Psoas muscle (tissue), 8 donors: ENCODE data around the gene NTNG1. TPM values are rescaled to one million over a fixed set of nuclear protein-coding genes. Genes with fewer than 3 reads are reported as not detected.

Experiments used
- ATAC-seq, 4 donors: fragments of 200-7000 bp; cut with Tn5 transposase; one replicate each; pipeline ENCODE4 v1.9.1; 2020; ENCODE audit warnings: moderate library complexity in 3 of 4, mild to moderate bottlenecking in 2 of 4
- DNase-seq, 2 donors: peaks; one replicate each; pipeline ENCODE4 v3.0.0-alpha.2; 2020
- H3K27ac ChIP-seq: fragments of 200-600 bp; one replicate; pipeline ENCODE4 v1.8.0; 2022
- H3K27me3 ChIP-seq, 3 donors: fragments of 200-600 bp in 1 of 3; one replicate each; pipeline versions ENCODE4 v1.6.1 to v1.8.0; 2013 to 2022; ENCODE audit warnings: low read length in 2 of 3, mild to moderate bottlenecking in 2 of 3, moderate library complexity in 1 of 3; ENCODE audit not compliant: insufficient read depth in 3 of 3
- H3K36me3 ChIP-seq, 2 donors: fragments of 200-600 bp in 1 of 2; one replicate each; pipeline versions ENCODE4 v1.6.1 to v1.8.0; 2013 to 2022; ENCODE audit warnings: low read depth in 1 of 2, mild to moderate bottlenecking in 1 of 2, moderate library complexity in 1 of 2; ENCODE audit not compliant: insufficient read depth in 1 of 2
- H3K4me1 ChIP-seq: fragments of 200-600 bp; one replicate; pipeline ENCODE4 v1.8.0; 2022
- H3K4me3 ChIP-seq: fragments of 200-600 bp; one replicate; pipeline ENCODE4 v1.8.0; 2022; ENCODE audit warnings: mild to moderate bottlenecking
- H3K9me3 ChIP-seq: fragments of 200-600 bp; one replicate; pipeline ENCODE4 v1.8.0; 2022
- CTCF ChIP-seq: fragments of 200-600 bp; IDR thresholded peaks from one replicate; pipeline ENCODE4 v1.8.0; 2022; ENCODE audit warnings: antibody characterized with exemption
- WGBS, 3 donors: extraction: QIAGEN DNeasy Blood & Tissue Kit; methylation state at CpG; one replicate each; pipeline versions ENCODE4 v1.1.6 to v1.1.7; 2013; 5-methylcytosine and 5-hydroxymethylcytosine counted together
- intact Hi-C, 2 donors: fragments of 100-400 bp; cut with DNase I; formaldehyde crosslinking; loops; one replicate each; pipeline versions ENCODE4 v1.11.0 to v1.14.2; 2022
- polyA plus RNA-seq, 3 donors: library from polyadenylated mRNA; stranded (reverse); fragments of 200-250 nt; gene quantifications; one replicate each; pipeline ENCODE4 v1.2.3, GENCODE V29; 2013
- total RNA-seq, 4 donors: library from RNA; stranded (reverse); fragmentation: NEBNext Ultra II Directional in 2 of 4; extraction: Animal tissue kit (Norgen Biotek cat#: 25700) in 2 of 4; gene quantifications; one replicate each; pipeline versions ENCODE4 v1.2.1 to v1.2.4, GENCODE V29; 2021 to 2023
- donor health status: healthy with polysubstance abuse.
- donor health status: DM: no; HTN: no; CAD: no; lungs with moderate emphysema.
- donor health status: Bipolar disorder and iron deficiency.
- donor health status: healthy.
- donor health status: DM: yes; HTN: yes; CAD: no.
- donor health status: DM: no; HTN: no; CAD: no.
- donor health status: DM: no; HTN: no; CAD: no.
- donor health status: DM: yes; HTN: yes; CAD: no.

NTNG1 gene
- total and polyA plus RNA-seq, 7 donors: 0.01 to 0.34 (median 0.27) TPM; not detected in 4

GRCh38 chr1:107415241-107415640, 274.4 kb downstream of the NTNG1 start:
- WGBS, 3 donors: 83 to 88% (median 86%) methylated on average over 4 of the region's 4 CpGs
- H3K36me3 ChIP-seq: no peaks in the 10 kb centered on the region
- ATAC-seq (no peak), DNase-seq (no peak)
- no peak overlapping the region for H3K27ac ChIP-seq
- no peak overlapping the region for H3K4me3 ChIP-seq
- no peak for TF ChIP-seq CTCF
- H3K27me3 ChIP-seq: no peaks in the 10 kb centered on the region
- H3K9me3 ChIP-seq: no peaks in the 10 kb centered on the region
- no peaks in the 10 kb centered on the region for H3K4me1 ChIP-seq
- intact Hi-C loops: no loop called here

GRCh38 chr1:107419003-107419402, 278.2 kb downstream of the NTNG1 start:
- no peak for ATAC-seq
- WGBS, 3 donors: 80 to 87% (median 85%) methylated on average over 2 of the region's 2 CpGs
- H3K36me3 ChIP-seq: no peaks in the 10 kb centered on the region

GRCh38 chr1:107422901-107423300, 282.1 kb downstream of the NTNG1 start:
- DNase-seq (no peak), ATAC-seq (no peak)
- no peak overlapping the region for H3K27ac ChIP-seq
- no peak for TF ChIP-seq CTCF
- no peaks in the 10 kb centered on the region for H3K4me1 ChIP-seq
- WGBS, 3 donors: 48 to 59% (median 58%) methylated on average over 1 of the region's 1 CpG
- intact Hi-C loops: loop anchor here in 1 of 2 donors (10.0 kb wide), 1 partner anchor 72 kb away; no protein-coding TSS in a partner anchor
- H3K27me3 ChIP-seq: no peaks in the 10 kb centered on the region
- H3K36me3 ChIP-seq: no peaks in the 10 kb centered on the region
- H3K9me3 ChIP-seq: no peaks in the 10 kb centered on the region
- H3K4me3 ChIP-seq: no peak overlapping the region

More at GRCh38 chr1:107419003-107419402, 278.2 kb downstream of the NTNG1 start:
- H3K27me3 ChIP-seq: no peaks in the 10 kb centered on the region
- DNase-seq: no peak
- intact Hi-C loops: no loop called here
- H3K4me3 ChIP-seq: no peak overlapping the region
- H3K27ac ChIP-seq: no peak overlapping the region
- H3K4me1 ChIP-seq: no peaks in the 10 kb centered on the region
- TF ChIP-seq CTCF: no peak
- no peaks in the 10 kb centered on the region for H3K9me3 ChIP-seq

- no peaks in the 10 kb centered on the region for H3K4me1 ChIP-seq
- intact Hi-C loops: loop anchor here in 1 of 2 donors (2.0 kb wide), 1 partner anchor 98 kb away; no protein-coding TSS in a partner anchor
- H3K27me3 ChIP-seq: no peaks in the 10 kb centered on the region
- H3K27ac ChIP-seq: no peak overlapping the region
- 40 to 52% (median 42%) methylated on average over 14 of the region's 14 CpGs for WGBS, 3 donors
- no peak overlapping the region for H3K4me3 ChIP-seq
- ATAC-seq (peak in 3 of 4 donors; percentile 42 to 64 (median 60)), DNase-seq (no peak)
- H3K9me3 ChIP-seq: no peaks in the 10 kb centered on the region
- TF ChIP-seq CTCF: peak; percentile 67
- no peaks in the 10 kb centered on the region for H3K36me3 ChIP-seq
Observed at GRCh38 chr1:107430540-107431228, 289.8 kb downstream of the NTNG1 start.
